Measurements from ENCODE around the gene KRTAP10-12. TPM values are rescaled to one million over a fixed set of nuclear protein-coding genes. Genes with fewer than 3 reads are reported as not detected.
"Not testable (repeated sequence)": the region's sequence is repeated elsewhere in the genome, so short reads cannot be mapped to it uniquely, and the experiment has no call there.

KRTAP10-12 gene
- total RNA-seq, 2 donors from 2014 or later, result not detected

DNA sequence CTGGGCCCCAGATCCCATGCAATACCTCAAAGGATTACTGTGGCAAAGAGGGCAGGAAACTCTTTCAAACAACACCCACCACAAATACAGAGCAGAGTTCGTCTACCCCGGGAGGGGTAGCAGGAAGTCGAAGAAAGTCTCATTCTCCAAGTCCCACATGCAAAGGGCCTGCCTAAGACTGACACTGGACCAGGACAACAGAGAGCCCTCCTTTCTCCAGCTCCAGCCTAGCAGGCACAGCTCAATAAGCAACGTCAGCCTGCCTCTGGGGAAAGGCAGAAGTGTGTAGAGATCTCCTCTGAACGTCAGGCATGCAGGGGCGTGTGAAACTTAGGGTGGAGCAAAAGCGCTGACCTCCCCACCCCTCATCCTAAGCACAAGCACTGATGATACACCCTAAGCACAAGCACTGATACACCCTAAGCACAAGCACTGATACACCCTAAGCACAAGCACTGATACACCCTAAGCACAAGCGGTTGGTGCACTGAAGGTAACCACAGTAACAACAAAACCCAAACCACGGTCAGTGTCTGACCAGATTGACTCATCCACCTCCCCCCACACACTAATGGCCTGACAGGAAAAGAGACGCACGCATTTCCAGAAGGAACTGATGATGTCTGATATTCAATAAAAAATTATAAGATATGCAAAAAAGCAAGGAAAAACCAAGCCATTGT is 37.9 kb upstream of the KRTAP10-12 start:
- no peaks in the 10 kb centered on the region for H3K27me3 Mint-ChIP-seq (ENCODE audit: insufficient read depth)
- DNase-seq, result no peak
- no peaks in the 10 kb centered on the region for H3K36me3 ChIP-seq (ENCODE audit: control insufficient read depth, insufficient read depth, low read length)
- H3K4me3 Mint-ChIP-seq, result no peak overlapping the region
- H3K4me3 ChIP-seq (ENCODE audit: low read length), result no peak overlapping the region
- H3K9ac ChIP-seq (ENCODE audit: extremely low read depth, low read length, poor library complexity, severe bottlenecking), result no peak overlapping the region
- TF ChIP-seq, protein P1, sequence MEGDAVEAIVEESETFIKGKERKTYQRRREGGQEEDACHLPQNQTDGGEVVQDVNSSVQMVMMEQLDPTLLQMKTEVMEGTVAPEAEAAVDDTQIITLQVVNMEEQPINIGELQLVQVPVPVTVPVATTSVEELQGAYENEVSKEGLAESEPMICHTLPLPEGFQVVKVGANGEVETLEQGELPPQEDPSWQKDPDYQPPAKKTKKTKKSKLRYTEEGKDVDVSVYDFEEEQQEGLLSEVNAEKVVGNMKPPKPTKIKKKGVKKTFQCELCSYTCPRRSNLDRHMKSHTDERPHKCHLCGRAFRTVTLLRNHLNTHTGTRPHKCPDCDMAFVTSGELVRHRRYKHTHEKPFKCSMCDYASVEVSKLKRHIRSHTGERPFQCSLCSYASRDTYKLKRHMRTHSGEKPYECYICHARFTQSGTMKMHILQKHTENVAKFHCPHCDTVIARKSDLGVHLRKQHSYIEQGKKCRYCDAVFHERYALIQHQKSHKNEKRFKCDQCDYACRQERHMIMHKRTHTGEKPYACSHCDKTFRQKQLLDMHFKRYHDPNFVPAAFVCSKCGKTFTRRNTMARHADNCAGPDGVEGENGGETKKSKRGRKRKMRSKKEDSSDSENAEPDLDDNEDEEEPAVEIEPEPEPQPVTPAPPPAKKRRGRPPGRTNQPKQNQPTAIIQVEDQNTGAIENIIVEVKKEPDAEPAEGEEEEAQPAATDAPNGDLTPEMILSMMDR (conservative IDR thresholded peaks at IDR 0.05), result no peak
- H3K9me3 Mint-ChIP-seq, result peaks cover 13% of the 10 kb centered on the region
- no peaks in the 10 kb centered on the region for H3K4me1 ChIP-seq (ENCODE audit: control insufficient read depth, insufficient read depth, low read length)
- 86 to 93% methylated on average over 7 to 9 of the region's 11 CpGs for WGBS, 2 experiments (ENCODE audit: insufficient coverage in 1 of 2, insufficient read length in 1 of 2)
- no peak overlapping the region for H3K27ac ChIP-seq (ENCODE audit: low read depth, low read length)
- H3K27me3 ChIP-seq (ENCODE audit: control insufficient read depth, insufficient read depth, low read length, poor library complexity, severe bottlenecking), result no peaks in the 10 kb centered on the region
- no peaks in the 10 kb centered on the region for H3K36me3 Mint-ChIP-seq (ENCODE audit: low read depth)
- H3K9me3 ChIP-seq (ENCODE audit: control insufficient read depth, low read length), result peaks cover 6% of the 10 kb centered on the region
- no peak overlapping the region for H3K27ac Mint-ChIP-seq
- peaks cover 10% of the 10 kb centered on the region for H3K4me1 Mint-ChIP-seq

DNA sequence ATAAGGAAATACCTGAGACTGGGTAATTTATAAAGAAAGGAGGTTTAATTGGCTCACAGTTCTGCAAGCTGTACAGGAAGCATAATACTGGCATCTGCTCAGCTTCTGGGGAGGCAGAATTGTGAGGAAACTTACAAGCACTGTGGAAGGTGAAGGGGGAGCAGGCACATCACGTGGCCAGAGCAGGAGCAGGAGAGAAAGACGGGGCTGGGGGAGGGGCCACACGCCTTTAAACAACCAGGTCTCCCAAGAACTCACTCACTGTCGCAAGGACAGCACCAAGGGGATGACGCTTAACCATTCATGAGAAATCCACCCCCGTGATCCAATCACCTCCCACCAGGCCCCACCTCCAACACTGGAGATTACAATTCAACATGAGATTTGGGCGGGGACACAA is 35.4 kb upstream of the KRTAP10-12 start:
- not testable (repeated sequence) for H3K27me3 ChIP-seq (ENCODE audit: control insufficient read depth, insufficient read depth, low read length, poor library complexity, severe bottlenecking); DNase-seq; H3K36me3 ChIP-seq (ENCODE audit: control insufficient read depth, insufficient read depth, low read length); H3K4me3 Mint-ChIP-seq; H3K4me1 ChIP-seq (ENCODE audit: control insufficient read depth, insufficient read depth, low read length); H3K9me3 ChIP-seq (ENCODE audit: control insufficient read depth, low read length); H3K4me3 ChIP-seq (ENCODE audit: low read length); H3K9ac ChIP-seq (ENCODE audit: extremely low read depth, low read length, poor library complexity, severe bottlenecking); H3K36me3 Mint-ChIP-seq (ENCODE audit: low read depth); H3K27ac ChIP-seq (ENCODE audit: low read depth, low read length); H3K27me3 Mint-ChIP-seq (ENCODE audit: insufficient read depth); H3K27ac Mint-ChIP-seq
- peaks cover 10% of the 10 kb centered on the region for H3K4me1 Mint-ChIP-seq
- WGBS, 2 experiments (ENCODE audit: insufficient coverage in 1 of 2, insufficient read length in 1 of 2), result 44 to 65% methylated on average over 2 to 6 of the region's 7 CpGs
- peaks cover 12% of the 10 kb centered on the region for H3K9me3 Mint-ChIP-seq

DNA sequence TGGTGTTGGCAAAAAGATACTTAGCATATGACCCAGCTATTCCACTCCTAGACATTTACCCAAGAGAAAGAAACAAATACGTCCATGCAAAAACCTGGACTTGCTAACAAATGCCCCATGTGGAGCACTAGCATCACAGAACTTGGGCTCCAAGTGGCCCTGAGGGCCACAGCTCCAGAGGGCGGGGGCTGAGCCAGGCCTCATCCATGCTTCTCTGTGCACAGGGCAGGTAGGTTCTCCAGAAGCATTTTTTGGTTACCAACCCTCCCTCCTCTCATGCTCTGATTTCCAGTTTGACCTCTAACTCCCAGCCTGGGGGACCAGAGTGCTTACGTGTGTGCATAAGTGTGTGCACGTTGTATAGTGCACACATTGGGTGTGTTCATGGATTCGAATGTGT is 32.3 kb upstream of the KRTAP10-12 start:
- Histone ChIP-seq H3K4me3 (ENCODE audit: low read length) (no peak overlapping the region), H3K27me3 (ENCODE audit: control insufficient read depth, insufficient read depth, low read length, poor library complexity, severe bottlenecking) (no peaks in the 10 kb centered on the region), H3K4me1 (ENCODE audit: control insufficient read depth, insufficient read depth, low read length) (no peaks in the 10 kb centered on the region), H3K36me3 (ENCODE audit: control insufficient read depth, insufficient read depth, low read length) (no peaks in the 10 kb centered on the region), H3K9me3 (ENCODE audit: control insufficient read depth, low read length) (peaks cover 8% of the 10 kb centered on the region), H3K27ac (ENCODE audit: low read depth, low read length) (no peak overlapping the region), H3K9ac (ENCODE audit: extremely low read depth, low read length, poor library complexity, severe bottlenecking) (no peak overlapping the region)
- TF ChIP-seq, protein P1 (conservative IDR thresholded peaks at IDR 0.05), result no peak
- no peak overlapping the region for H3K4me3 Mint-ChIP-seq
- H3K9me3 Mint-ChIP-seq, result peaks cover 26% of the 10 kb centered on the region
- H3K27ac Mint-ChIP-seq, result no peak overlapping the region
- H3K36me3 Mint-ChIP-seq (ENCODE audit: low read depth), result no peaks in the 10 kb centered on the region
- WGBS, 2 experiments (ENCODE audit: insufficient coverage in 1 of 2, insufficient read length in 1 of 2), result 87 to 92% methylated on average over 1 to 5 of the region's 5 CpGs
- DNase-seq, result no peak
- peaks cover 6% of the 10 kb centered on the region for H3K27me3 Mint-ChIP-seq (ENCODE audit: insufficient read depth)
- peaks cover 4% of the 10 kb centered on the region for H3K4me1 Mint-ChIP-seq
